GM15510 (cell line): ENCODE data around the gene PCGF3.

Source experiments
- POLR2A ChIP-seq: IDR thresholded peaks from 3 replicates; pipeline ENCODE4 v1.6.1; 2011; ENCODE audit warnings: borderline replicate concordance; ENCODE audit not compliant: insufficient read length; ENCODE audit errors: extremely low read depth

Gene PCGF3

GRCh38 chr4:794900-795725 is 89.5 kb downstream of the PCGF3 start:
- no peak for TF ChIP-seq POLR2A

- TF ChIP-seq POLR2A: no peak
Observed at GRCh38 chr4:795726-796119, 90.1 kb downstream of the PCGF3 start.

- no peak for TF ChIP-seq POLR2A
Observed at GRCh38 chr4:796206-796605, 90.6 kb downstream of the PCGF3 start.

GRCh38 chr4:797066-797465 is 91.4 kb downstream of the PCGF3 start:
- no peak for TF ChIP-seq POLR2A

- TF ChIP-seq POLR2A: no peak
Observed at GRCh38 chr4:801436-802124, 95.9 kb downstream of the PCGF3 start.

- no peak for TF ChIP-seq POLR2A
Observed at GRCh38 chr4:803884-804283, 98.3 kb downstream of the PCGF3 start.

GRCh38 chr4:804804-805203 is 99.2 kb downstream of the PCGF3 start:
- no peak for TF ChIP-seq POLR2A

- no peak for TF ChIP-seq POLR2A
Observed at GRCh38 chr4:807792-808191, 102.2 kb downstream of the PCGF3 start.

GRCh38 chr4:808860-809570 is 103.4 kb downstream of the PCGF3 start:
- TF ChIP-seq POLR2A: no peak

GRCh38 chr4:813900-814299 is 108.3 kb downstream of the PCGF3 start:
- TF ChIP-seq POLR2A: no peak

- no peak for TF ChIP-seq POLR2A
Observed at GRCh38 chr4:814312-814850, 108.7 kb downstream of the PCGF3 start.

GRCh38 chr4:815464-816146 is 110.0 kb downstream of the PCGF3 start:
- no peak for TF ChIP-seq POLR2A

GRCh38 chr4:818106-818921 is 112.7 kb downstream of the PCGF3 start:
- TF ChIP-seq POLR2A: no peak
